Neural cell (in vitro differentiated cells): ENCODE data around the gene PTPN13. TPM values are rescaled to one million over a fixed set of nuclear protein-coding genes. Genes with fewer than 3 reads are reported as not detected.

Experiments used
- H2AFZ ChIP-seq: fragments of 200-600, 300-800 bp; sonication (generic), shearing (Covaris generic); 2 replicates; pipeline ENCODE4 v1.6.0; 2014; ENCODE audit warnings: low read depth, mild to moderate bottlenecking, antibody characterized with exemption, low read length, moderate library complexity
- H3F3A ChIP-seq: fragments of 200-600 bp; shearing (Covaris generic); 2 replicates; pipeline ENCODE4 v1.6.1; 2016; ENCODE audit warnings: mild to moderate bottlenecking, moderate library complexity, mixed read lengths, antibody characterized with exemption, low read length; ENCODE audit not compliant: insufficient read depth, poor library complexity, severe bottlenecking
- H3K27ac ChIP-seq: fragments of 200-600, 300-800 bp; sonication (generic), shearing (Covaris generic); 2 replicates; pipeline ENCODE4 v1.5.1; 2014; ENCODE audit warnings: mild to moderate bottlenecking, low read length, moderate library complexity
- H3K27me3 ChIP-seq: fragments of 300-800, 200-600 bp; sonication (generic), shearing (Covaris generic); 2 replicates; pipeline ENCODE4 v1.6.0; 2014; ENCODE audit warnings: mild to moderate bottlenecking, low read depth, low read length, moderate library complexity; ENCODE audit not compliant: insufficient read depth
- H3K36me3 ChIP-seq: fragments of 300-800, 200-600 bp; sonication (generic), shearing (Covaris generic); 2 replicates; pipeline ENCODE4 v1.5.1; 2014; ENCODE audit warnings: mild to moderate bottlenecking, antibody characterized with exemption, low read length, moderate library complexity; ENCODE audit not compliant: insufficient read depth
- H3K4me2 ChIP-seq: fragments of 300-800, 200-600 bp; sonication (generic), shearing (Covaris generic); 2 replicates; pipeline ENCODE4 v1.6.0; 2014; ENCODE audit warnings: mild to moderate bottlenecking, low read length
- H3K4me3 ChIP-seq: fragments of 300-800, 200-600 bp; sonication (generic), shearing (Covaris generic); 2 replicates; pipeline ENCODE4 v1.5.1; 2014; ENCODE audit warnings: mild to moderate bottlenecking, low read length, moderate library complexity
- H3K79me2 ChIP-seq: fragments of 200-600 bp; shearing (Covaris generic); replicated peaks from 2 replicates; pipeline ENCODE4 v1.6.0; 2014; ENCODE audit warnings: mild to moderate bottlenecking, low read length, moderate library complexity; ENCODE audit not compliant: insufficient read depth
- H3K9ac ChIP-seq: fragments of 300-800, 200-600 bp; sonication (generic), shearing (Covaris generic); 2 replicates; pipeline ENCODE4 v1.6.1; 2016; ENCODE audit warnings: mild to moderate bottlenecking, low read length, mixed read lengths
- H3K9me2 ChIP-seq: fragments of 200-600 bp; shearing (Covaris generic); 2 replicates; pipeline ENCODE4 v1.6.1; 2016; ENCODE audit warnings: mild to moderate bottlenecking, low read length, mixed read lengths; ENCODE audit not compliant: insufficient read depth
- H3K9me3 ChIP-seq: fragments of 200-600, 300-800 bp; sonication (generic), shearing (Covaris generic); 2 replicates; pipeline ENCODE4 v1.6.1; 2016; ENCODE audit warnings: mild to moderate bottlenecking, mixed run types, low read length, moderate library complexity, mixed read lengths
- H4K20me1 ChIP-seq: fragments of 200-600 bp; shearing (Covaris generic); 2 replicates; pipeline ENCODE4 v1.6.1; 2016; ENCODE audit warnings: mild to moderate bottlenecking, mixed run types; ENCODE audit not compliant: insufficient read depth
- EP300 ChIP-seq: fragments of 450-650 bp; conservative IDR thresholded peaks from 2 replicates; pipeline ENCODE4 v1.6.1; 2014; ENCODE audit warnings: antibody characterized with exemption, mild to moderate bottlenecking, moderate library complexity; ENCODE audit not compliant: poor library complexity, severe bottlenecking
- EZH2 ChIP-seq: fragments of 200-600, 300-800 bp; shearing (Covaris generic), sonication (generic); IDR thresholded peaks from 2 replicates; pipeline ENCODE4 v1.6.1; 2014; ENCODE audit warnings: antibody characterized with exemption, low read length, borderline replicate concordance, mild to moderate bottlenecking; ENCODE audit not compliant: insufficient read depth, poor library complexity, severe bottlenecking
- MXI1 ChIP-seq: fragments of 450-650 bp; conservative IDR thresholded peaks from 2 replicates; pipeline ENCODE4 v1.6.1; 2014; ENCODE audit warnings: antibody characterized with exemption, mild to moderate bottlenecking; ENCODE audit not compliant: poor library complexity, severe bottlenecking
- POLR2AphosphoS5 ChIP-seq: IDR thresholded peaks from 2 replicates; pipeline ENCODE4 v1.6.1; 2012
- RAD21 ChIP-seq: fragments of 450-650 bp; conservative IDR thresholded peaks from 2 replicates; pipeline ENCODE4 v1.6.1; 2014; ENCODE audit warnings: antibody characterized with exemption, mild to moderate bottlenecking, moderate library complexity
- SMC3 ChIP-seq: fragments of 450-650 bp; conservative IDR thresholded peaks from 2 replicates; pipeline ENCODE4 v1.6.1; 2014; ENCODE audit warnings: antibody characterized with exemption, mild to moderate bottlenecking, moderate library complexity; ENCODE audit not compliant: poor library complexity
- TAF1 ChIP-seq: IDR thresholded peaks from 2 replicates; pipeline ENCODE4 v1.6.1; 2012; ENCODE audit warnings: low read depth
- polyA plus RNA-seq: library from polyadenylated mRNA; depleted of rRNA; stranded (reverse); fragments of >200 nt; gene quantifications from 2 replicates; pipeline ENCODE4 v1.2.3, GENCODE V29; 2014
- TF ChIP-seq, protein P1 (sequence below): IDR thresholded peaks from 2 replicates; pipeline ENCODE4 v1.6.1; 2012; ENCODE audit warnings: borderline replicate concordance
- TF ChIP-seq, protein P2 (sequence below): fragments of 450-650 bp; IDR thresholded peaks from 2 replicates; pipeline ENCODE4 v1.5.1; 2014; ENCODE audit warnings: antibody characterized with exemption, mild to moderate bottlenecking, moderate library complexity; ENCODE audit not compliant: poor library complexity, severe bottlenecking

The PTPN13 gene
- polyA plus RNA-seq, 1 donor from 2014 or later: 4.7 TPM

DNA sequence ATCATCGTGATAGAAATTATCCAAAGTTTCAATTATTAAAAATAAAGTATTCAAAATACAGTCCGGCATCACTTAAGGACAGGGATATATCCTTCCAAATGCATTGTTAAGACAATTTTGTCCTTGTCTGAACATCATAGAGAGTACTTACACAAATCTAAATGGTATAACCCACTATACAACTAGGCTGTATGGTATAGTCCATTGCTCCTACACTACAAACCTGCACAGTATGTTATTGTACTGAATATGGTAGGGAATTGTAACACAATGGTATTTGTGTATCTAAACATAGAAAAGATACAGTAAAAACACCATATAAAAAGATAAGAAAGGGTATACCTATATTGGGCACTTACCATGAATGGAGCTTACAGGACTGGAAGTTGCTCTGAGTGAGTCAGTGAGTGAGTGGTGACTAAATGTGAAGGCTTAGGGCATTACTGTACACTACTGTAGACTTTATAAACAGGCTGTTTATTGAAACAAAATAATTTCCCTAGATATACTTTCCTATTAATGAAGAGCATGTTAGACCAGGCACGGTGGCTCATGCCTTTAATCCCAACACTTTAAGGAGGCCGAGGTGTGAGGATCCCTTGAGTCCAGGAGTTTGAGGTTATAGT is 44.8 kb upstream of the PTPN13 start:
- H3K79me2 ChIP-seq: no peaks in the 10 kb centered on the region
- no peaks in the 10 kb centered on the region for H3K36me3 ChIP-seq
- no peak overlapping the region for H3K4me2 ChIP-seq
- H3F3A ChIP-seq: no peaks in the 10 kb centered on the region
- no peaks in the 10 kb centered on the region for H3K27me3 ChIP-seq
- no peaks in the 10 kb centered on the region for H4K20me1 ChIP-seq
- no peak overlapping the region for H3K9ac ChIP-seq
- no peak overlapping the region for H2AFZ ChIP-seq
- TF ChIP-seq TAF1 (no peak), EZH2 (no peak), POLR2AphosphoS5 (no peak), SMC3 (no peak), RAD21 (no peak), MXI1 (no peak), EP300 (no peak)
- TF ChIP-seq, protein P1, sequence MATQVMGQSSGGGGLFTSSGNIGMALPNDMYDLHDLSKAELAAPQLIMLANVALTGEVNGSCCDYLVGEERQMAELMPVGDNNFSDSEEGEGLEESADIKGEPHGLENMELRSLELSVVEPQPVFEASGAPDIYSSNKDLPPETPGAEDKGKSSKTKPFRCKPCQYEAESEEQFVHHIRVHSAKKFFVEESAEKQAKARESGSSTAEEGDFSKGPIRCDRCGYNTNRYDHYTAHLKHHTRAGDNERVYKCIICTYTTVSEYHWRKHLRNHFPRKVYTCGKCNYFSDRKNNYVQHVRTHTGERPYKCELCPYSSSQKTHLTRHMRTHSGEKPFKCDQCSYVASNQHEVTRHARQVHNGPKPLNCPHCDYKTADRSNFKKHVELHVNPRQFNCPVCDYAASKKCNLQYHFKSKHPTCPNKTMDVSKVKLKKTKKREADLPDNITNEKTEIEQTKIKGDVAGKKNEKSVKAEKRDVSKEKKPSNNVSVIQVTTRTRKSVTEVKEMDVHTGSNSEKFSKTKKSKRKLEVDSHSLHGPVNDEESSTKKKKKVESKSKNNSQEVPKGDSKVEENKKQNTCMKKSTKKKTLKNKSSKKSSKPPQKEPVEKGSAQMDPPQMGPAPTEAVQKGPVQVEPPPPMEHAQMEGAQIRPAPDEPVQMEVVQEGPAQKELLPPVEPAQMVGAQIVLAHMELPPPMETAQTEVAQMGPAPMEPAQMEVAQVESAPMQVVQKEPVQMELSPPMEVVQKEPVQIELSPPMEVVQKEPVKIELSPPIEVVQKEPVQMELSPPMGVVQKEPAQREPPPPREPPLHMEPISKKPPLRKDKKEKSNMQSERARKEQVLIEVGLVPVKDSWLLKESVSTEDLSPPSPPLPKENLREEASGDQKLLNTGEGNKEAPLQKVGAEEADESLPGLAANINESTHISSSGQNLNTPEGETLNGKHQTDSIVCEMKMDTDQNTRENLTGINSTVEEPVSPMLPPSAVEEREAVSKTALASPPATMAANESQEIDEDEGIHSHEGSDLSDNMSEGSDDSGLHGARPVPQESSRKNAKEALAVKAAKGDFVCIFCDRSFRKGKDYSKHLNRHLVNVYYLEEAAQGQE: no peak
- TF ChIP-seq, protein P2, sequence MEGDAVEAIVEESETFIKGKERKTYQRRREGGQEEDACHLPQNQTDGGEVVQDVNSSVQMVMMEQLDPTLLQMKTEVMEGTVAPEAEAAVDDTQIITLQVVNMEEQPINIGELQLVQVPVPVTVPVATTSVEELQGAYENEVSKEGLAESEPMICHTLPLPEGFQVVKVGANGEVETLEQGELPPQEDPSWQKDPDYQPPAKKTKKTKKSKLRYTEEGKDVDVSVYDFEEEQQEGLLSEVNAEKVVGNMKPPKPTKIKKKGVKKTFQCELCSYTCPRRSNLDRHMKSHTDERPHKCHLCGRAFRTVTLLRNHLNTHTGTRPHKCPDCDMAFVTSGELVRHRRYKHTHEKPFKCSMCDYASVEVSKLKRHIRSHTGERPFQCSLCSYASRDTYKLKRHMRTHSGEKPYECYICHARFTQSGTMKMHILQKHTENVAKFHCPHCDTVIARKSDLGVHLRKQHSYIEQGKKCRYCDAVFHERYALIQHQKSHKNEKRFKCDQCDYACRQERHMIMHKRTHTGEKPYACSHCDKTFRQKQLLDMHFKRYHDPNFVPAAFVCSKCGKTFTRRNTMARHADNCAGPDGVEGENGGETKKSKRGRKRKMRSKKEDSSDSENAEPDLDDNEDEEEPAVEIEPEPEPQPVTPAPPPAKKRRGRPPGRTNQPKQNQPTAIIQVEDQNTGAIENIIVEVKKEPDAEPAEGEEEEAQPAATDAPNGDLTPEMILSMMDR: no peak
- no peaks in the 10 kb centered on the region for H3K9me2 ChIP-seq
- no peak overlapping the region for H3K4me3 ChIP-seq
- H3K27ac ChIP-seq: no peak overlapping the region
- H3K9me3 ChIP-seq: no peaks in the 10 kb centered on the region

DNA sequence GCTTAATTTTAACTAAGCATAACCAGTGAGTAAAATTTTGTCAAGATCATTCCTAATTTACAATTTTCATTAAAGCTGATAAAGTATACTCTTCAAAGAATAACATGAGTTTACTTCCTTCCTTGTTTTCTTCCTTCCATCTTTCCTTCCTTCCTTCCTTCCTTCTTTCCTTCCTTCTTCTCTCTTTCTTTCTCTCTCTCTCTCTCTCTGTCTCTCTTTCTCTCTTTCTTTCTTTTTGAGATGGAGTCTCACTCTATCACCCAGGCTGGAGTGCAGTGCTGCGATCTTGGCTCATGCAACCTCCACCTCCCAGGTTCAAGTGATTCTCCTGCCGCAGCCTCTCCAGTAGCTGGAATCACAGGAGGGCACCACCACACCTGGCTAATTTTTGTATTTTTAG is 42.7 kb upstream of the PTPN13 start:
- TF ChIP-seq MXI1: no peak
- TF ChIP-seq, protein P1: no peak
- TF ChIP-seq RAD21: no peak
- TF ChIP-seq, protein P2: no peak
- no peak for TF ChIP-seq EP300
- no peak for TF ChIP-seq TAF1
- no peak for TF ChIP-seq SMC3
- TF ChIP-seq POLR2AphosphoS5: no peak
- TF ChIP-seq EZH2: no peak
- Histone ChIP-seq H3K9me3 (no peaks in the 10 kb centered on the region), H2AFZ (no peak overlapping the region), H3K9me2 (no peaks in the 10 kb centered on the region), H3K27ac (no peak overlapping the region), H3K4me3 (no peak overlapping the region), H4K20me1 (no peaks in the 10 kb centered on the region), H3K27me3 (no peaks in the 10 kb centered on the region), H3K9ac (no peak overlapping the region), H3K79me2 (no peaks in the 10 kb centered on the region), H3K4me2 (no peak overlapping the region), H3K36me3 (no peaks in the 10 kb centered on the region), H3F3A (no peaks in the 10 kb centered on the region)
